ENCODE results near the gene TST. TPM values are rescaled to one million over a fixed set of nuclear protein-coding genes. Genes with fewer than 3 reads are reported as not detected.

Gene TST
- total RNA-seq, 3 donors from 2014 or later (not counting 1 experiment from before 2014, with no cell fraction given), result 3.1 to 4.9 (median 4.3) TPM

DNA sequence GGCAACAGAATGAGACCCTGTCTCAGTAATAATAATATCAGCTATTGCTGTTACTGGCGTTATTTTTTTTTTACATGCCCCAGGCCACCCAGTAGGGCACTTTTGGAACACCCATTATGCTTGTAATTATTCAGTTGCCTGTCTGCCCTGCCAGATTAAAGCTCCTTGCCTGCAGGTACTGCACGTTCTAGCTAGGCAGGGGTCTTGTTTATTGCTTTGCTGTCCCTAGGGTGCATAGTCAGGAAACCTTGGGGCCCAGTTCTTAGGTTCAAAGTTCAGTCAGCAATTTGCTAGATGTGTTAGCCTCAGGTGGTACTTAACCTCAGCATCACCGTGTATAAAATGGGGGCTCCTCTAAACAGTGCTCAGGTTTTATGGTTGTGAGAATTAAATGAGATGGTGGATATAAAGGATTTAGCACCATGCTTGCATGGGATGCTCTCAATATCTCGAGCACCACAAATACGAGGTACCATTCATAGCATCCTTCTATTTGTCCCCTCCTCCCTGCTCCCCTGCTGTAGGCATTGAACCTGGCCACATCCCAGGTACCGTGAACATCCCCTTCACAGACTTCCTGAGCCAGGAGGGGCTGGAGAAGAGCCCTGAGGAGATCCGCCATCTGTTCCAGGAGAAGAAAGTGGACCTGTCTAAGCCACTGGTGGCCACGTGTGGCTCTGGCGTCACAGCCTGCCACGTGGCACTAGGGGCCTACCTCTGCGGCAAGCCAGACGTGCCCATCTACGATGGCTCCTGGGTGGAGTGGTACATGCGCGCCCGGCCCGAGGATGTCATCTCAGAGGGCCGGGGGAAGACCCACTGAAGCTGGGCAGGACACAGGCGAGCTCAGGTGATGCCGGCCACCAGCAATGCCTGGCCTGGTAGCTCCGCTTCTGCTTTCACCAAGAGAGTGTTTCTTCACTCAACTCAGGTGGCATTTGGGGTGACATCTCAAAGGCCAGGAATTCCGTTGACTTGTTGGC is 9.7 kb upstream of the TST start:
- no peaks in the 10 kb centered on the region for H3K36me3 Mint-ChIP-seq
- H3K4me3 Mint-ChIP-seq, result no peak overlapping the region
- no peaks in the 10 kb centered on the region for H3K27me3 Mint-ChIP-seq (ENCODE audit: low read depth in 2 of 2)
- Histone ChIP-seq H3K36me3 (ENCODE audit: control insufficient read depth, insufficient read depth, low read length) (peaks cover 24% of the 10 kb centered on the region), H3K9me3 (ENCODE audit: control insufficient read depth, insufficient read depth, low read length) (no peaks in the 10 kb centered on the region), H3K27ac (ENCODE audit: low read length) (no peak overlapping the region), H3K4me1 (ENCODE audit: control insufficient read depth, insufficient read depth, low read length) (no peaks in the 10 kb centered on the region), H3K4me3 (ENCODE audit: low read length) (no peak overlapping the region), H3K27me3 (ENCODE audit: control insufficient read depth, insufficient read depth, low read length) (no peaks in the 10 kb centered on the region)
- ATAC-seq (no peak), DNase-seq (no peak)
- no peak overlapping the region for H3K27ac Mint-ChIP-seq
- peaks cover 0 to 9% of the 10 kb centered on the region in 2 donors for H3K4me1 Mint-ChIP-seq
- intact Hi-C loops (cut with micrococcal nuclease), result no loop called here
- no peak for TF ChIP-seq CTCF (IDR thresholded peaks at IDR 0.05)
- no peaks in the 10 kb centered on the region for H3K9me3 Mint-ChIP-seq
- 96% methylated on average over 22 of the region's 22 CpGs for WGBS (ENCODE audit: insufficient coverage)

DNA sequence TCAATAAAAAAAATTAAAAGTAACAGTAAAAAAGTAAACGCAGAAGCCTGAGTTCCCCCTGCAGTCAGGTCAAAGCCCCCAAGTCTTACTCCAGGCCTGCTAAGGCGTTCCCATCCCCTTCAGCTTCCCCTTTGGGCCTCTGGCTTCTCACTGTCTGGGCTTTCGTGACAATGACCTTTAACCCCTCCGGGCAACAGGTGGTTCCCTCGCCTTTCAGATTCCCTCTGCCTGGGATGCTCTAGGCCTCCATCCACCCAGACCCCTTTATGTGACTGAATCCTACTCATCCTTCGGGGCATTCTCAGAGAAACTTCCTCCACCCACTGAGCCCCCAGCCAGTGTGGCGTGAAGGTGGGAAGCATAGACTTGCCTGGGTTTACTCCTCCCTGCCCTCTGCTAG is 8.3 kb upstream of the TST start:
- H3K4me3 ChIP-seq (ENCODE audit: low read length), result no peak overlapping the region
- Mint-ChIP-seq H3K4me1 (peaks cover 0 to 9% of the 10 kb centered on the region in 2 donors), H3K9me3 (no peaks in the 10 kb centered on the region), H3K27me3 (ENCODE audit: low read depth in 2 of 2) (no peaks in the 10 kb centered on the region), H3K27ac (no peak overlapping the region), H3K36me3 (no peaks in the 10 kb centered on the region), H3K4me3 (no peak overlapping the region)
- no peaks in the 10 kb centered on the region for H3K4me1 ChIP-seq (ENCODE audit: control insufficient read depth, insufficient read depth, low read length)
- 96% methylated on average over 7 of the region's 7 CpGs for WGBS (ENCODE audit: insufficient coverage)
- peaks cover 24% of the 10 kb centered on the region for H3K36me3 ChIP-seq (ENCODE audit: control insufficient read depth, insufficient read depth, low read length)
- intact Hi-C loops (cut with micrococcal nuclease), result no loop called here
- no peak for TF ChIP-seq CTCF (IDR thresholded peaks at IDR 0.05)
- DNase-seq, result no peak
- H3K27me3 ChIP-seq (ENCODE audit: control insufficient read depth, insufficient read depth, low read length), result no peaks in the 10 kb centered on the region
- no peaks in the 10 kb centered on the region for H3K9me3 ChIP-seq (ENCODE audit: control insufficient read depth, insufficient read depth, low read length)
- no peak overlapping the region for H3K27ac ChIP-seq (ENCODE audit: low read length)
- no peak for ATAC-seq

- TF ChIP-seq CTCF (IDR thresholded peaks at IDR 0.05), result no peak
- Mint-ChIP-seq H3K4me3 (no peak overlapping the region), H3K9me3 (no peaks in the 10 kb centered on the region), H3K27ac (no peak overlapping the region), H3K4me1 (peaks cover 8 to 18% of the 10 kb centered on the region in 2 donors), H3K36me3 (no peaks in the 10 kb centered on the region), H3K27me3 (ENCODE audit: low read depth in 2 of 2) (no peaks in the 10 kb centered on the region)
- H3K9me3 ChIP-seq (ENCODE audit: control insufficient read depth, insufficient read depth, low read length), result no peaks in the 10 kb centered on the region
- peaks cover 10% of the 10 kb centered on the region for H3K4me1 ChIP-seq (ENCODE audit: control insufficient read depth, insufficient read depth, low read length)
- peaks cover 24% of the 10 kb centered on the region for H3K36me3 ChIP-seq (ENCODE audit: control insufficient read depth, insufficient read depth, low read length)
- 95% methylated on average over 5 of the region's 5 CpGs for WGBS (ENCODE audit: insufficient coverage)
- intact Hi-C loops (cut with micrococcal nuclease), result no loop called here
- no peak overlapping the region for H3K27ac ChIP-seq (ENCODE audit: low read length)
- H3K27me3 ChIP-seq (ENCODE audit: control insufficient read depth, insufficient read depth, low read length), result no peaks in the 10 kb centered on the region
- DNase-seq (no peak), ATAC-seq (no peak)
- no peak overlapping the region for H3K4me3 ChIP-seq (ENCODE audit: low read length)
Measured at GRCh38 chr22:37026325-37026724, 7.1 kb upstream of the TST start.
